Loucy (cell line): ENCODE measurements around the gene ZBTB8A.

Source experiments
- H2AFZ ChIP-seq: fragments of 200-600 bp; sonication (generic); 2 replicates; pipeline ENCODE4 v1.6.0; 2016; ENCODE audit warnings: antibody characterized with exemption, mild to moderate bottlenecking, low read length, moderate library complexity
- H3F3A ChIP-seq: fragments of 200-600 bp; 2 replicates; pipeline ENCODE4 v1.6.0; 2016; ENCODE audit warnings: antibody characterized with exemption, low read depth, mild to moderate bottlenecking
- H3K27me3 ChIP-seq: fragments of 200-600 bp; sonication (generic); 2 replicates; pipeline ENCODE4 v1.6.1; 2014; ENCODE audit warnings: low read length, mild to moderate bottlenecking; ENCODE audit not compliant: insufficient read depth, poor library complexity, severe bottlenecking
- H3K36me3 ChIP-seq: fragments of 200-600 bp; sonication (generic); 2 replicates; pipeline ENCODE4 v1.6.1; 2016; ENCODE audit warnings: low read length; ENCODE audit not compliant: insufficient read depth
- H3K4me1 ChIP-seq: fragments of 200-600 bp; sonication (generic); 2 replicates; pipeline ENCODE4 v1.5.1; 2014; ENCODE audit warnings: low read length, mild to moderate bottlenecking; ENCODE audit not compliant: insufficient read depth, poor library complexity, severe bottlenecking
- H3K4me2 ChIP-seq: fragments of 200-600 bp; sonication (generic); 2 replicates; pipeline ENCODE4 v1.6.0; 2014; ENCODE audit warnings: antibody characterized with exemption, low read length, low read depth, mild to moderate bottlenecking; ENCODE audit not compliant: poor library complexity, severe bottlenecking
- H3K4me3 ChIP-seq: fragments of 200-600 bp; sonication (generic); 2 replicates; pipeline ENCODE4 v1.5.1; 2014; ENCODE audit warnings: low read length, mild to moderate bottlenecking, mixed read lengths; ENCODE audit not compliant: poor library complexity, severe bottlenecking
- H3K79me2 ChIP-seq: fragments of 200-600 bp; sonication (generic); 2 replicates; pipeline ENCODE4 v1.6.1; 2014; ENCODE audit warnings: low read length; ENCODE audit not compliant: insufficient read depth
- H3K9ac ChIP-seq: fragments of 200-600 bp; sonication (generic); 2 replicates; pipeline ENCODE4 v1.6.0; 2014; ENCODE audit warnings: mild to moderate bottlenecking, low read depth, low read length, moderate library complexity; ENCODE audit not compliant: poor library complexity, severe bottlenecking
- H3K9me2 ChIP-seq: fragments of 200-600 bp; sonication (generic); replicated peaks from 2 replicates; pipeline ENCODE4 v1.6.1; 2016; ENCODE audit warnings: low read depth, low read length, mixed read lengths
- H3K9me3 ChIP-seq: fragments of 200-600 bp; sonication (generic); 2 replicates; pipeline ENCODE4 v1.6.1; 2014; ENCODE audit warnings: mild to moderate bottlenecking, antibody characterized with exemption, low read length, low read depth; ENCODE audit not compliant: insufficient read depth
- H4K20me1 ChIP-seq: fragments of 200-600 bp; sonication (generic); 2 replicates; pipeline ENCODE4 v1.6.0; 2014; ENCODE audit warnings: antibody characterized with exemption, low read length, mild to moderate bottlenecking; ENCODE audit not compliant: insufficient read depth, poor library complexity, severe bottlenecking
- CTCF ChIP-seq: fragments of 200-600 bp; sonication (generic); conservative IDR thresholded peaks from 2 replicates; pipeline ENCODE4 v1.5.1; 2014; ENCODE audit warnings: mild to moderate bottlenecking, antibody characterized with exemption, low read length
- EZH2phosphoT487 ChIP-seq: fragments of 200-600 bp; IDR thresholded peaks from 2 replicates; pipeline ENCODE4 v1.6.1; 2018; ENCODE audit warnings: antibody characterized with exemption, mild to moderate bottlenecking, moderate library complexity, borderline replicate concordance

ZBTB8A gene

GRCh38 chr1:32606565-32607371 lies 67.5 kb downstream of the ZBTB8A start:
- Histone ChIP-seq H3K4me1 (no peaks in the 10 kb centered on the region), H3K9me3 (no peaks in the 10 kb centered on the region), H4K20me1 (no peaks in the 10 kb centered on the region), H3K27me3 (no peaks in the 10 kb centered on the region), H3K4me2 (no peak overlapping the region), H3K79me2 (no peaks in the 10 kb centered on the region), H3K9ac (no peak overlapping the region), H3K9me2 (no peaks in the 10 kb centered on the region), H3K36me3 (no peaks in the 10 kb centered on the region), H3F3A (no peaks in the 10 kb centered on the region), H2AFZ (no peak overlapping the region), H3K4me3 (no peak overlapping the region)
- TF ChIP-seq CTCF (no peak), EZH2phosphoT487 (no peak)

GRCh38 chr1:32609180-32609579 lies 70.0 kb downstream of the ZBTB8A start:
- no peak for TF ChIP-seq EZH2phosphoT487
- no peak for TF ChIP-seq CTCF
- Histone ChIP-seq H3K79me2 (no peaks in the 10 kb centered on the region), H4K20me1 (no peaks in the 10 kb centered on the region), H3K4me3 (no peak overlapping the region), H3K9ac (no peak overlapping the region), H3K4me1 (no peaks in the 10 kb centered on the region), H3K4me2 (no peak overlapping the region), H2AFZ (no peak overlapping the region), H3K9me2 (no peaks in the 10 kb centered on the region), H3K36me3 (no peaks in the 10 kb centered on the region), H3K27me3 (no peaks in the 10 kb centered on the region), H3F3A (no peaks in the 10 kb centered on the region), H3K9me3 (no peaks in the 10 kb centered on the region)

- TF ChIP-seq EZH2phosphoT487: no peak
- no peak for TF ChIP-seq CTCF
- Histone ChIP-seq H3K36me3 (no peaks in the 10 kb centered on the region), H4K20me1 (no peaks in the 10 kb centered on the region), H3K79me2 (no peaks in the 10 kb centered on the region), H3K9ac (no peak overlapping the region), H2AFZ (no peak overlapping the region), H3K4me2 (no peak overlapping the region), H3K27me3 (no peaks in the 10 kb centered on the region), H3K9me2 (no peaks in the 10 kb centered on the region), H3K9me3 (no peaks in the 10 kb centered on the region), H3K4me3 (no peak overlapping the region), H3F3A (no peaks in the 10 kb centered on the region), H3K4me1 (no peaks in the 10 kb centered on the region)
Observed at GRCh38 chr1:32611859-32612188, 72.6 kb downstream of the ZBTB8A start.
